ENCODE measurements around the gene TCHP. TPM values are rescaled to one million over a fixed set of nuclear protein-coding genes. Genes with fewer than 3 reads are reported as not detected.
"Not testable (repeated sequence)": the region's sequence is repeated elsewhere in the genome, so short reads cannot be mapped to it uniquely, and the experiment has no call there.

Gene TCHP
- total RNA-seq, 1 donor from 2014 or later, result 8.3 TPM

GRCh38 chr12:109927622-109928021 lies 27.5 kb downstream of the TCHP start:
- DNase-seq (no peak), ATAC-seq (ENCODE audit: poor library complexity) (no peak)
- intact Hi-C loops (cut with DNase I), result no loop called here

DNA sequence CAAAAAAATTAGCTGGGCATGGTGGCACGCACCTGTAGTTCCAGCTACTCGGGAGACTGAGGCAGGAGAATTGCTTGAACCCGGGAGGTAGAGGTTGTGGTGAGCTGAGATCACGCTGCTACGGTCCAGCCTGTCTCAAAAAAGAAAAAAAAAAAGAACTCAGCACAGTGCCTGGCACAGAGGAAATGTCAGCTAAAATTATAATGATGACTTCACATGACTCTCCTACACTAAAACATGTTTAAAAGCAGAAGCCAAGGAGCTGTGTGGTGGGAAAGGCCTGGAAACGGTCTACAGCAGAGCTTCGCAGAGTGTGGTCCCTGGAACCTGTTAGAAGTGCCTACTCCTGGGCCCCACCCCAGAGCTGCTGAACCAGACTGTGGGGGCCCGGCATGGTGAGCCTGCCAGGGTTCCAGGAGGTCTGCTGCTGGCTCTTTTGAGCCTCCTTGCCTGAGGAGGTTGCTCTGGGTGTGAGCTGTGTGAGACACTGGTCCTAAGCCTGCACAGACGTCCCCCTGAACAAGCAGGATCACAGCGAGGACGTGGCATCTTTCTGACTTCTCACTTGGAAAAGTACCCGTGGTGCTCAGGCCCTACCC lies 28.1 kb downstream of the TCHP start:
- DNase-seq, result no peak
- no peak for ATAC-seq (ENCODE audit: poor library complexity)
- intact Hi-C loops (cut with DNase I), result no loop called here

DNA sequence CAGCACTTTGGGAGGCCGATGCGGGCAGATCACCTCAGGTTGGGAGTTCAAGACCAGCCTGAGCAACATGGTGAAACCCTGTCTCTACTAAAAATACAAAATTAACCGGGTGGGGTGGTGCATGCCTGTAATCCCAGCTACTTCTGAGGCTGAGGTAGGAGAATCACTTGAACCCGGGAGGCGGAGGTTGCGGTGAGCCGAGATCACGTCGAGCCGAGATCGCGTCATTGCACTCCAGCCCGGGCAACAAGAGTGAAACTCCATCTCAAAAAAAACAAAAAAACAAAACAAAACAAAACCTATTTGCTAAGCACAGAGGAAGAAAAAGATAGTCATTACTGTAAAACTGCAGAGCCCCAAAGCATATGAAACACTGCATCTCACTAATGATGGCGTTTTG lies 29.3 kb downstream of the TCHP start:
- intact Hi-C loops (cut with DNase I); ATAC-seq (ENCODE audit: poor library complexity); DNase-seq: not testable (repeated sequence)

- no peak for DNase-seq
Measured at GRCh38 chr12:109930028-109930800, 30.1 kb downstream of the TCHP start.

GRCh38 chr12:109931143-109931542 lies 31.1 kb downstream of the TCHP start:
- intact Hi-C loops (cut with DNase I), result no loop called here
- no peak for ATAC-seq (ENCODE audit: poor library complexity)

More at GRCh38 chr12:109930028-109930800, 30.1 kb downstream of the TCHP start:
- intact Hi-C loops (cut with DNase I), result no loop called here
- ATAC-seq (ENCODE audit: poor library complexity), result no peak

GRCh38 chr12:109932878-109933503 lies 32.9 kb downstream of the TCHP start:
- ATAC-seq (ENCODE audit: poor library complexity) (peak; percentile 90), DNase-seq (peak; percentile 90)
- intact Hi-C loops (cut with DNase I), result no loop called here

More at GRCh38 chr12:109931143-109931542, 31.1 kb downstream of the TCHP start:
- no peak for DNase-seq

GRCh38 chr12:109934026-109934425 lies 34.0 kb downstream of the TCHP start:
- intact Hi-C loops (cut with DNase I), result no loop called here
- DNase-seq (no peak), ATAC-seq (ENCODE audit: poor library complexity) (peak; percentile 27)

DNA sequence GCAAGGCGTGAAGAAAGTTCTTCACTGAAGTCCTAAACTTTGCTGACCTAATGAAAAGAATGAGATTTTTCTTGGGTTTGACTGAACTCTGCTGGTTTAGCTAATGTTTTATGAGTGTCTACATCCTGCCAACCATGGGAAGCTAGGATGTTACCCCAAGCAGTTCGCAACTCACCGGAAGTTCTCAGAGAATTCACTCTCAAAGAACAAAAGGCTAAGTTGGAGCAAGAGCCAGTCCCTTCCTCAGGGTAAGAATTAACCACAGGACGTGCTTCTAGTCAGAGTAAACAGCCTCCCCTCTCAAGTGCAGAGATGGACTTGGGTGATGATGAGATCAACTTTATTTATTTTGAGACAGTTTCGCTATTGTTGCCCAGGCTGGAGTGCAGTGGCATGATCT lies 37.3 kb downstream of the TCHP start:
- ATAC-seq (ENCODE audit: poor library complexity) (no peak), DNase-seq (no peak)
- intact Hi-C loops (cut with DNase I), result no loop called here

GRCh38 chr12:109938947-109939346 lies 38.9 kb downstream of the TCHP start:
- DNase-seq (no peak), ATAC-seq (ENCODE audit: poor library complexity) (no peak)
- intact Hi-C loops (cut with DNase I), result no loop called here

GRCh38 chr12:109939504-109939903 lies 39.4 kb downstream of the TCHP start:
- no peak for ATAC-seq (ENCODE audit: poor library complexity)
- intact Hi-C loops (cut with DNase I), result no loop called here
- DNase-seq, result no peak

DNA sequence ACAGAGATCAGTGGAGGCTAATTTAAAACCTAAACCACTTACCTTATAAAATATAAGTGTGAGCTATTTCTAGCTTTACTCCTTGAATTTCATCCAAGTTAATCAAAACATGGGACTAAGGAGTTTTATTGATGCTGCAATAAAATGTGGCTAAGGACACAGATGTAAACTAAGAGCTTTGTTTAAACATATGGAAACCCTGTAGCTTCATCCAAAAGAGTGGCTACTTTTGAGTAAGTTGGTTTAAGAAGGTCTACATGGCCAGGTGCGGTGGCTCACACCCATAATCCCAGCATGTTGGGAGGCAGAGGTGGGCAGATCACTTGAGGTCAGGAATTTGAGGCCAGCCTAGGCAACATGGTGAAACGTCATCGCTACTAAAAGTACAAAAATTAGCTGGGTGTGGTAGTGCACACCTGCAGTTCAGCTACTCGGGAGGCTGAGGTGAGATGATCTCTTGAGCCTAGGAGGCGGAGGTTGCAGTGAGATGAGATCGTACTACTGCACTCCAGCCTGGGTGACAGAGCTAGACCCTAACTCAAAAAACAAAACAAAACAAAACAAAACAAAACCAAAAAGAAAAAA lies 40.4 kb downstream of the TCHP start:
- DNase-seq (no peak), ATAC-seq (ENCODE audit: poor library complexity) (no peak)
- intact Hi-C loops (cut with DNase I), result no loop called here

GRCh38 chr12:109943811-109944210 lies 43.7 kb downstream of the TCHP start:
- intact Hi-C loops (cut with DNase I), result no loop called here
- ATAC-seq (ENCODE audit: poor library complexity), result no peak
- DNase-seq, result no peak

DNA sequence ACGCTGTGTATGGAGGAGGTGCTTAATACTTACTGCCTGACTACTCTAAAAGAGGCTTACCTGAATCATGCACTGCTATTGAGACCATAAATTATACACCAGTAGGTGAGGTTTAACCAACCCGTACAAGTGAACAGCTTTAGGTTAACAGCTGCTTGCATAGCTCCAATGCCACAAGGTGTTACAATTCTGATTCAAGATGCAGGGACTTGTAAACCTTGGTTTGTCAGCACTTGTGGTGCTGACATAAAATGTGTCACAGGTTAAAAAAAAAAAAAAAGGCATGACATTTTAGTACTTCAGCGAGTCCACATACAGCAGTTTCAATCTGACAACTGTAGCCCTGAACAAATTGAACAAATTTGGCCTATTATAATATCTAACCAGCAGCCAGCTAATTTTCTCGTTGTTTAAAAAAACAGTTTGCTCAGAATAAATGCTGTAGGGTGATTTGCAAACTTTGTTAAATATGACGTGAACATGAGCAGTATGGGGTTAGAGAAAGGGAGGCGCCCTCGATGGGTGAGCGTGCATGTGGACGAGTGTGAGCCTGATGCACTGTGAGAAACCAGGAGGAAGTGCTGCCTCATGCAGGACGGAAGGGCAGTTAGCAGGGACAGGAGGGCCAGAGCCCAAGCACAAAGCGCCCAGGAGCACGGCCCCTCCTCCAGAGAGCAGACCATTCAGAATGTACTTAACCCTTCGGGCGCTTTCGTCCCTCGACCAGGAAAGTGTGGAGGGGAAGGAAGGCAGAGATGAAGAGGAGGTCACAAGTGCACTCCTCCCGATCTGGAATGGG lies 44.7 kb downstream of the TCHP start:
- DNase-seq (no peak), ATAC-seq (ENCODE audit: poor library complexity) (peak; percentile 48)
- intact Hi-C loops (cut with DNase I), result no loop called here

DNA sequence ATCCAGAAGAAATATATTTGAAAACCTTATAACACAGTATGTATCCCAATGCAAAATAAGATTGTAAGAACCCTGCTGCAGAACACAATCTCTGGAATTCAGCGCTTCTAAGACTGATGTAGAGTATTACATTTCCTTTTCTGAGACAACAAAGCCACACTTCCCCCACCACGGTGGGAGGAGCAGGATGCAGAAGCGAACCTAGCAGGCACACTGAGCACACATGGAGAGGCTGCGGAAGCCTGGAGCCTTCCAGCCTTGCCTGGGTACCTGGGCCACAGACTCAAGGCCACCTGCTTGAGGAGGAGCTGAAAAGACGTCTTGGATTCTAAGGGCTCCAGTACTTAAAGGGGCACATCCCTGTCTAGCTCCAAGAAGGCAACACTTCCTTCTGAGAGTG lies 46.4 kb downstream of the TCHP start:
- DNase-seq, result no peak
- ATAC-seq (ENCODE audit: poor library complexity), result no peak
- intact Hi-C loops (cut with DNase I), result no loop called here

GRCh38 chr12:109946913-109947312 lies 46.8 kb downstream of the TCHP start:
- intact Hi-C loops (cut with DNase I), result no loop called here
- DNase-seq (no peak), ATAC-seq (ENCODE audit: poor library complexity) (no peak)

DNA sequence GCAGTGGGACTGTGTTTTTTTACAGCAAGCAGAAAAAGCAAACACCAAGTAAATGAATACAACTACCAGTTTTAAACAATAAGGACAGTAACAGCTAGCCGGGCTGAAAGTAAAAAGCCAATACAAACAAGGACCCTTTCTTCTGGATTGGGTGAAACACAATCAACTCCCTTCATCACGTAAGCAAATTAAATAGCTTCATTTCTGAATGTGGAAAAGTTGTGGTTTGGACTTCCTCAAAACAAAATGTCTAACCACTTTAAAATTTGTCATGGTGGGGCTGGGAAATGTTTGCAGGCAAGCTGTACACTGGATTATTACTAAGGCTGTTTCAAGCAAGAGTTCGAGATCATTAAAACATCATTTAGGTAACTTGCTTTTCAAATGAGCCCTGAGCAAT lies 47.4 kb downstream of the TCHP start:
- DNase-seq (no peak), ATAC-seq (ENCODE audit: poor library complexity) (no peak)
- intact Hi-C loops (cut with DNase I), result no loop called here

DNA sequence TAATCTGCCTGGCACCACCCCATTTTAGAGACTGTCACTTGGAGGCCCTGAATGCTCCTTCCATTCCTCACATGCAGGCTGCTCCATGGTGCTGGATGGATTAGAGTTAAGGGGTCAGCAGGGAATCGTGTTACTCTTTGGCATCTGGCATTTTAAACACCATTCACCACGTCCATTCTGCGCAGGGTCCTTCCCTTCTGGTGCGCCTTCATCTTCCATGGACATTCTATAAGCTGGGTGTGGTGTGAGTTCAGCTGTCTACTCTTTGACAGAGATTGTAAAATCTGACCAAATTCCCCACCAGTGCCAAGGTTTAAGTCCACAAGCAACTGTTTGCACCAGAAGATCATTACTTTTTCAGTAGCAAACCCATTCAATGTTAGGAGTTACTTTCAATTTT lies 48.3 kb downstream of the TCHP start:
- ATAC-seq (ENCODE audit: poor library complexity) (no peak), DNase-seq (no peak)
- intact Hi-C loops (cut with DNase I), result no loop called here

DNA sequence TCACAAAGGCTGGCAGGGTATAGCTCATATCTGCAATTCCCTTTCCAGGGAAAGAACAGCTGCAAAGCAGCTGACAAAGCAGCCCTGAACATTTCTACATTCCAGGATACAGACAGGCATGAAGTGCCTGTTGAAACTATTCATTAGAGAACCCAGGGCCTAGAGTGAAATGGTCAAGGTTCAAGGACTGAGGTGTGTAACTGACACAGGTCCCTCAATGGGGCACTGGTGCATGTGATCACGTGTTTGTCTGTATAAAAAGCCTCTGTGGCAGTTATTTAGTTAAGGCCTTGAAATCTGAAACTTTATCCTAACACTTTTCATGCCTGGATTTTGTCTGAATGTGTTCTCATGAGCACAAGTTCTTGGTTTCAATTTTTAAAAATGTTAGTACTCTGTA lies 49.0 kb downstream of the TCHP start:
- intact Hi-C loops (cut with DNase I), result no loop called here
- DNase-seq, result no peak
- peak; percentile 68 for ATAC-seq (ENCODE audit: poor library complexity)

GRCh38 chr12:109950625-109951024 lies 50.6 kb downstream of the TCHP start:
- DNase-seq (no peak), ATAC-seq (ENCODE audit: poor library complexity) (no peak)
- intact Hi-C loops (cut with DNase I), result loop anchor here (5.0 kb wide), 1 partner anchor 47 kb away; the partner anchor contains the start of genes ANKRD13A and GIT2

All from Right ventricle myocardium superior (tissue), 1 donor.